ENCODE data around the gene CAMK2A.

CAMK2A gene

GRCh38 chr5:150313921-150314716 is 24.5 kb upstream of the CAMK2A start:
- DNase-seq (ENCODE audit: insufficient read length) (no peak), FAIRE-seq (no peak)
- TF ChIP-seq TAF1 (IDR thresholded peaks at IDR 0.05; ENCODE audit: borderline replicate concordance, low read depth, low read length), result no peak
- TF ChIP-seq POLR2AphosphoS5 (IDR thresholded peaks at IDR 0.05; ENCODE audit: low read depth, low read length), result no peak
- no peak for TF ChIP-seq POLR2A (IDR thresholded peaks at IDR 0.05; ENCODE audit: low read depth, low read length)

GRCh38 chr5:150313501-150313900 is 23.9 kb upstream of the CAMK2A start:
- DNase-seq (ENCODE audit: insufficient read length), result no peak
- FAIRE-seq, result no peak
- TF ChIP-seq TAF1 (IDR thresholded peaks at IDR 0.05; ENCODE audit: borderline replicate concordance, low read depth, low read length), result no peak

- DNase-seq (ENCODE audit: insufficient read length) (no peak), FAIRE-seq (no peak)
- TF ChIP-seq TAF1 (IDR thresholded peaks at IDR 0.05; ENCODE audit: borderline replicate concordance, low read depth, low read length) (no peak), POLR2A (IDR thresholded peaks at IDR 0.05; ENCODE audit: low read depth, low read length) (no peak), POLR2AphosphoS5 (IDR thresholded peaks at IDR 0.05; ENCODE audit: low read depth, low read length) (no peak)
Observed at GRCh38 chr5:150312518-150312917, 22.9 kb upstream of the CAMK2A start.

DNA sequence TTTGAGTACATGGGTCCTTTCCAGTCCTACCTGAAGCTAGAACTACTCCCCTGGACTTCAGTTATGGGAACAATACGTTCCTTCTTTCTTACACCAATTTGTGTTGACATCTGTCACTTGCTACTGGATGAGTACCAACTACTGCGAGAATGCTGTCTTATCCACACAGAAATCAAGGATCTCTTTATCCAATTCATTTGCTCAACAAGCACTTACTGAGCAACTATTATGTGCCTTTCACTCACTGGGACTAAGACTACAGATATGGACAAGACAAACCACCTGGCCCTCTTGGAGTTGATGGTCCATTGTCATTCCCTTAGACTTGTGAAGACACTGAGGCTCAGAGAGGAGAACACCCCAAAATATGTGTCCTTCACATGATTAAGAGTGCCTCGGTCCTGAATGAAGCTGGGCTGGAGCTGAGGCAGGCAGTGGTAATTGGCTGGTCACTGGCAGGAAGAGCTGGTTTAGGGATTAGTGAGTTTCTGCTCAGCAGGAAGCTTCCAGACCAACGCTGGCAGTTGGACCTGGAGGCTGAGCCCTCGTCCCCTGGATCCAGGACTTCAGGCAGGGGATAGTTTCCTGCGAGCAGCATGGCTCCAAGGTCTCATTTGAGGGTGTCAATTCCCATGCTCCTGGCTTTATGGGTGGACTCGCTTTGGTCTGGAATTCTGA is 21.6 kb upstream of the CAMK2A start:
- TF ChIP-seq POLR2AphosphoS5 (IDR thresholded peaks at IDR 0.05; ENCODE audit: low read depth, low read length) (no peak), TAF1 (IDR thresholded peaks at IDR 0.05; ENCODE audit: borderline replicate concordance, low read depth, low read length) (no peak), POLR2A (IDR thresholded peaks at IDR 0.05; ENCODE audit: low read depth, low read length) (no peak)
- DNase-seq (ENCODE audit: insufficient read length) (no peak), FAIRE-seq (no peak)

DNA sequence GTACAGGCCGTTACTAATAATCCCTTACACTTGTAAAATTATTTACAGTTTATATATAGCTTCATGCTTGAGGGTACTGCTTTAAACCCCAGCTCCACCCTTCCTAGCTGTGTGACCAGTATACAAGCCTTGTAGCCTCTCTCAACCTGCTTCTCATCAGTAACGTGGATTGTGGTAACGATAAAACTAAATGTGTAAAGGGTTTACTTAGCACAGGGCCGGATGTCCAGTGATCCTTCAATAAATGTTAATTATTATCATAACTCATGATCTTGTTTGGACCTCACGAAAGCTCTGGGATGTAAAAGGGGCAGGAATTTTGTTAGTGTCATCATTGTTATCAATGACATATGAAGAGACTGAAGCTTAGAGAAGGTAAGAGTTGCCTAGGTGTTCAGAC is 20.7 kb upstream of the CAMK2A start:
- no peak for FAIRE-seq
- TF ChIP-seq POLR2AphosphoS5 (IDR thresholded peaks at IDR 0.05; ENCODE audit: low read depth, low read length), result no peak
- TF ChIP-seq TAF1 (IDR thresholded peaks at IDR 0.05; ENCODE audit: borderline replicate concordance, low read depth, low read length), result no peak
- TF ChIP-seq POLR2A (IDR thresholded peaks at IDR 0.05; ENCODE audit: low read depth, low read length), result no peak

GRCh38 chr5:150309886-150310239 is 20.3 kb upstream of the CAMK2A start:
- DNase-seq (ENCODE audit: insufficient read length), result no peak
- TF ChIP-seq POLR2A (IDR thresholded peaks at IDR 0.05; ENCODE audit: low read depth, low read length), result no peak
- TF ChIP-seq TAF1 (IDR thresholded peaks at IDR 0.05; ENCODE audit: borderline replicate concordance, low read depth, low read length), result no peak
- TF ChIP-seq POLR2AphosphoS5 (IDR thresholded peaks at IDR 0.05; ENCODE audit: low read depth, low read length), result no peak
- FAIRE-seq, result no peak

More for the DNA sequence above, 20.7 kb upstream of the CAMK2A start:
- no peak for DNase-seq (ENCODE audit: insufficient read length)

- DNase-seq (ENCODE audit: insufficient read length) (no peak), FAIRE-seq (no peak)
- TF ChIP-seq TAF1 (IDR thresholded peaks at IDR 0.05; ENCODE audit: borderline replicate concordance, low read depth, low read length) (no peak), POLR2AphosphoS5 (IDR thresholded peaks at IDR 0.05; ENCODE audit: low read depth, low read length) (no peak), POLR2A (IDR thresholded peaks at IDR 0.05; ENCODE audit: low read depth, low read length) (no peak)
Observed at GRCh38 chr5:150309101-150309885, 19.7 kb upstream of the CAMK2A start.

DNA sequence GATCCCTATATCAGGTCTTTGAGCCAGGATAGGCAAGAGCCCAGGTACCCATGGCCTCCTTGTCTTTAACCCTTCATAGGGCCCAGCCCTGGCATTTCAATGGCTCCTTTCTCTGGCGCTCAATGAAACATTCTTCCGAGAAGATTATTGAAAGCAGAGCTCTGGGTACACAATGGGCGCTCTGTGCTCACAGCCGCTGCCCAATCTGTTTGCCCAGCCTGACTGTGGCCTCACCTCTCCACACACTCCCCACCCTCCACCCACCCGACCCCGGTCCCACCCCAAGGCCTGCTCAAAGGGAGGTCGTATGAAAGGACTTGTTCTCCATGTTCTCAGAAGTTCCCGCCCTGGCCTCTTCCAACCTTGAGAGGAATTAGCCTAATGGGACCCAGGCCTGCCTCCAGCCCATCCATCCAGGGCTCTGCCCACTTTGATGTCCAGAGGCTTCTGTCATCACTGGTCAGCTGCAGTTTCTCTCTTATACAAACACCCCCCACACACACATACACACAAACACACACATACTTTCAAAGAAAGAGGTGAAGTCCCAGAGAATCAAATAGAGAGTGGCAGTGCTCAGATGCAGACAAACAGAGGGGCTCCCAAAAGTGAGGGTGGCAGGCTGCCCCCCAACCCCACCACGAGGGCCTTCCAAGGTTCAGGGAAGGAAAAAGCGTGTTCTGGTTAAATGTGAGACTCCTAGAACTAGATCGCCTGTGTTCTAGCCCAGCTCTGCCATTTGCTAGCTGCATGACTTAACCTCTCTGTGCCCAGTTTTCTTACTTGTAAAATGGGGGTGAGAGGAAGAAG is 18.2 kb upstream of the CAMK2A start:
- TF ChIP-seq POLR2A (IDR thresholded peaks at IDR 0.05; ENCODE audit: low read depth, low read length) (no peak), TAF1 (IDR thresholded peaks at IDR 0.05; ENCODE audit: borderline replicate concordance, low read depth, low read length) (no peak), POLR2AphosphoS5 (IDR thresholded peaks at IDR 0.05; ENCODE audit: low read depth, low read length) (no peak)

DNA sequence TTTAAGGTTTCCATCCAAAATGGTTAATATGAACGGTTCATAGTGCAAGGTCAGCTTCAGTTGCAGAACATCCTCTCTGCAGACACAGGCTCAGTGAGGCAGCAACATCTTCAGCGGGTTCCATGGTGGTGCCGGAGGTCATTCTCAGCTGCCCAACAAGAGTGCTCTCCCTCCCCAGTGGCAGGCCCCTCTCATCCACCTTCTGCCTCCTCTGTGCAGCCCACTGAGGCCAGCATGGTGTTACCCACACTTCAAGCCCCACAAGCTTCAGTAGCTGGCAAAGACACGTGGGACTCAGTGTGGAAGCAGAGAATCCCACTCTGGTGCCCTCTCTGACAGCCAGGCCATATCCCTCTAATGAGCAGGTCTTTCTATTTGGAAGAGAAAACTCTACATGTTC is 17.2 kb upstream of the CAMK2A start:
- FAIRE-seq (no peak), DNase-seq (ENCODE audit: insufficient read length) (no peak)
- no peak for TF ChIP-seq TAF1 (IDR thresholded peaks at IDR 0.05; ENCODE audit: borderline replicate concordance, low read depth, low read length)
- no peak for TF ChIP-seq POLR2AphosphoS5 (IDR thresholded peaks at IDR 0.05; ENCODE audit: low read depth, low read length)
- TF ChIP-seq POLR2A (IDR thresholded peaks at IDR 0.05; ENCODE audit: low read depth, low read length), result no peak

More for the DNA sequence above, 18.2 kb upstream of the CAMK2A start:
- FAIRE-seq (no peak), DNase-seq (ENCODE audit: insufficient read length) (no peak)

- no peak for DNase-seq (ENCODE audit: insufficient read length)
- TF ChIP-seq TAF1 (IDR thresholded peaks at IDR 0.05; ENCODE audit: borderline replicate concordance, low read depth, low read length) (no peak), POLR2A (IDR thresholded peaks at IDR 0.05; ENCODE audit: low read depth, low read length) (no peak), POLR2AphosphoS5 (IDR thresholded peaks at IDR 0.05; ENCODE audit: low read depth, low read length) (no peak)
- FAIRE-seq, result no peak
Observed at GRCh38 chr5:150305557-150305956, 16.0 kb upstream of the CAMK2A start.

DNA sequence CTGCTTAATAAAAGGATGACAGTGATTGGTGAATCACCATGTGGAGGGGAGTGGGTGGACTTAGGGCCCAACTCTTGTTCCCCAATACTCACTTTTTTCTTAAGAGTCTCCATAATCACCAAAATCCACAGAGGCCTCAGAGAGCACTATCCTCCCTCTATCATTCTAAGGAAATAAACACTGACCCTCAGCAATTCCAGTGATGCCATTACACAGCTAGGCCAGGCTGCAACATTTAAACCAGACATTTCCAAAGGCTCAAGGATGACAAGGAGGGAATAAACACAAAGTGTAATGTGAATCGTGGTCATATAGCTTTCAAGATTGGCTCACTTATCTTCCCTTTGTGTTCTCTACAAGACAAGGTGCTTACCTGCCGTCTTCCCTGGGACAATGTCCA is 15.5 kb upstream of the CAMK2A start:
- TF ChIP-seq TAF1 (IDR thresholded peaks at IDR 0.05; ENCODE audit: borderline replicate concordance, low read depth, low read length) (no peak), POLR2AphosphoS5 (IDR thresholded peaks at IDR 0.05; ENCODE audit: low read depth, low read length) (no peak), POLR2A (IDR thresholded peaks at IDR 0.05; ENCODE audit: low read depth, low read length) (no peak)
- no peak for DNase-seq (ENCODE audit: insufficient read length)
- FAIRE-seq, result no peak

All from GM12892 (cell line).